ENCODE measurements around the gene FKBP11. TPM values are rescaled to one million over a fixed set of nuclear protein-coding genes. Genes with fewer than 3 reads are reported as not detected.

The FKBP11 gene
- total RNA-seq, 4 donors from 2014 or later, result 6.1 to 13.6 (median 10.7) TPM

DNA sequence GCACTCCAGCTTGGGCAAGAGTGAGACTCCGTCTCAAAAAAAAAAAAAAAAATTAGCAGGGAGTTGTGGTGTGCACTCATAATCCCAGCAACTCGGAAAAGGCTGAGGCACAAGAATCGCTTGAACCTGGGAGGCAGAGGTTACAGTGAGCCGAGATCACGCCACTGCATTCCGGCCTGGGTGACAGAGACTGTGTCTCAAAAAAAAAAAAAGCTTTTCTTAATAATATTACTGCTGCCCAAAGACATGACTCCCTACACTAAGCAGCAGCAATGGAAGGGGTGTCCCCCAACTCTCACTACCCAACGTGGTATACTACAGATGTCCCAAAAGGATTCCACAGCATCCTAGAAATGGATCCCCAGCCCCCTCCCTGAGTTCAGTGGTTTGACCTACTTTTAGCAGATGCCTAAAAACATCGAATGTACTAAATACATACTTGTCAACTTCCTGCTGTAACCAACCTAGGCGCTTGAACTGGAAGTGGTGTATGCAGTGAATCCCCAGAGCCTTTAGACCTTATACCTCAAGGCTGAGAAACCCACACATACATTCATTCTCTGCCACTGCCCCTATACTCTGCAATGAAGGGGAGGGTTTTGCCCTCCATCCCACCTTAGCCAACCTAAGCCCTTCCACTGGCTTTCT, 8.5 kb upstream of the FKBP11 start:
- Histone ChIP-seq H3K36me3 (peaks cover 0 to 80% (median 0%) of the 10 kb centered on the region in 3 donors), H3K9me3 (no peaks in the 10 kb centered on the region), H3K27me3 (no peaks in the 10 kb centered on the region), H3K27ac (peak overlapping the region in 1 of 4 donors; percentile 42), H3K4me1 (peaks cover 0 to 11% (median 0%) of the 10 kb centered on the region in 4 donors), H3K4me3 (no peak overlapping the region)
- TF ChIP-seq, protein P1, sequence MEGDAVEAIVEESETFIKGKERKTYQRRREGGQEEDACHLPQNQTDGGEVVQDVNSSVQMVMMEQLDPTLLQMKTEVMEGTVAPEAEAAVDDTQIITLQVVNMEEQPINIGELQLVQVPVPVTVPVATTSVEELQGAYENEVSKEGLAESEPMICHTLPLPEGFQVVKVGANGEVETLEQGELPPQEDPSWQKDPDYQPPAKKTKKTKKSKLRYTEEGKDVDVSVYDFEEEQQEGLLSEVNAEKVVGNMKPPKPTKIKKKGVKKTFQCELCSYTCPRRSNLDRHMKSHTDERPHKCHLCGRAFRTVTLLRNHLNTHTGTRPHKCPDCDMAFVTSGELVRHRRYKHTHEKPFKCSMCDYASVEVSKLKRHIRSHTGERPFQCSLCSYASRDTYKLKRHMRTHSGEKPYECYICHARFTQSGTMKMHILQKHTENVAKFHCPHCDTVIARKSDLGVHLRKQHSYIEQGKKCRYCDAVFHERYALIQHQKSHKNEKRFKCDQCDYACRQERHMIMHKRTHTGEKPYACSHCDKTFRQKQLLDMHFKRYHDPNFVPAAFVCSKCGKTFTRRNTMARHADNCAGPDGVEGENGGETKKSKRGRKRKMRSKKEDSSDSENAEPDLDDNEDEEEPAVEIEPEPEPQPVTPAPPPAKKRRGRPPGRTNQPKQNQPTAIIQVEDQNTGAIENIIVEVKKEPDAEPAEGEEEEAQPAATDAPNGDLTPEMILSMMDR (IDR thresholded peaks at IDR 0.05), result no peak
- TF ChIP-seq EP300 (IDR thresholded peaks at IDR 0.05) (no peak), POLR2A (IDR thresholded peaks at IDR 0.05) (no peak)
- WGBS, 2 donors, result 85% methylated on average over 9 of the region's 9 CpGs
- DNase-seq (ENCODE audit: low spot score in 2 of 2), result no peak

DNA sequence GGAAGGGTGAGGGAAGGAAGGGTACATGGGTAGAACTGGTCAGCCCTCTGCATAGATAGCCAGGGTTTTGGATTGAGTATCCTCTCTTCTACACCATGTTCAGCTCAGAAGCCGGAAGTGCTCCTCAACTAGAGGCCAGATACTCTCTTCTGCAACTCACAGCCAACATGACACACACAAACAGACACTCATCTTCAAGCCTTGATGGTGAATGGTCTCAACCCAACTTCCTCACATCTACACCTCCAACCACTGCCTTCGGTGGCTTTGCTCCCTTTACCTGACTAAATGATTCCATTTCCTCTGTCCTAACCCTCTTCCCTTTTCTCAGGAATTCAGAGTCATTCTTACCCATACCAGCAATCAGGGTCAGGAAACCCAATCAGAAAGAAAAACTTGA, 7.6 kb upstream of the FKBP11 start:
- H3K27me3 ChIP-seq, result no peaks in the 10 kb centered on the region
- DNase-seq (ENCODE audit: low spot score in 2 of 2), result no peak
- H3K4me1 ChIP-seq, result peaks cover 0 to 11% (median 0%) of the 10 kb centered on the region in 4 donors
- no peaks in the 10 kb centered on the region for H3K9me3 ChIP-seq
- H3K4me3 ChIP-seq, result no peak overlapping the region
- H3K36me3 ChIP-seq, result peaks cover 0 to 74% (median 0%) of the 10 kb centered on the region in 3 donors
- 82 to 91% methylated on average over 2 of the region's 2 CpGs for WGBS, 2 donors
- peak overlapping the region in 1 of 4 donors; percentile 42 for H3K27ac ChIP-seq
- no peak for TF ChIP-seq POLR2A (IDR thresholded peaks at IDR 0.05)
- no peak for TF ChIP-seq EP300 (IDR thresholded peaks at IDR 0.05)
- TF ChIP-seq, protein P1 (IDR thresholded peaks at IDR 0.05), result no peak

DNA sequence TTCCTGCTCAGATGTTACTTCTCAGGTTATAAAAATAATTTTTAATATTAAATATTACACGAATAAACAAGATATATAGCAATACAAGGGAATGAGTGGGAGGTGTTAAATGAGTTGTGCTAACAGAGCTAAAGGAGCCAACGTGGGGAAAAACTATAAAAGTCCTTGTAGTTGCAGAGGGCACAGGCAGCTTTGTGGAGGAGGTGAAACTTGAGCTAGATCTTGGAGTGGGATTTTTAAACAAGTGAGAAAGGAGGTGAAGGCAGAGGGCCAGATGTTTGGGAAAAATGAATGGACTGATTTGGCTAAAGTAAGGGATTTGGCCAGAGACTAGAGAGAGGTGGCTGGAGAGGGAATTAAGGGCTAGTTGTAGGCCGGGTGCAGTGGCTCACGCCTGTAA, 5.2 kb upstream of the FKBP11 start:
- WGBS, 2 donors, result 76 to 79% methylated on average over 4 of the region's 4 CpGs
- H3K36me3 ChIP-seq, result peaks cover 0 to 57% (median 0%) of the 10 kb centered on the region in 3 donors

DNA sequence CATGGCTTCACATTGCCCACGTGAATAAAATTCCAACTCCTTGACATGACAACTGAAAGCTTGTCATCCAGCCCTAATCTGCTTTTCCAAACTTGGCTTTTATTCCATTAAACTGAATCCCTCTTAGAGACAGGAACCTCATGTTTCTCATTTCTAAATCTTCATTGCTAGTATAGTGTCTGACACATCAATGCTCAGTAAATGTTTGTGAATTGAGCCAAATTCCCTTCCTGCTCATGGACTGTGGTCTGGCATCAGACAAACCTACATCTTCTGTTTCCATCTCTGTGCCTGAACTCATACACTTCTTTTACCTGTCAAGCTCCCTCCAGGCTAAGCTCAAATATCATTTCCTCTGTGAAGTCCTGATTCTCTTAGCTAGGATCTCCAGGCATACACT, 4.3 kb upstream of the FKBP11 start:
- Histone ChIP-seq H3K4me3 (no peak overlapping the region), H3K4me1 (peaks cover 0 to 15% (median 2%) of the 10 kb centered on the region in 4 donors), H3K36me3 (peaks cover 0 to 48% (median 0%) of the 10 kb centered on the region in 3 donors), H3K9me3 (no peaks in the 10 kb centered on the region), H3K27ac (no peak overlapping the region), H3K27me3 (no peaks in the 10 kb centered on the region)
- TF ChIP-seq, protein P1 (IDR thresholded peaks at IDR 0.05), result no peak
- TF ChIP-seq POLR2A (IDR thresholded peaks at IDR 0.05) (no peak), EP300 (IDR thresholded peaks at IDR 0.05) (no peak)
- no peak for DNase-seq (ENCODE audit: low spot score in 2 of 2)
- 90 to 97% methylated on average over 1 of the region's 1 CpG for WGBS, 2 donors

More for the DNA sequence above, 5.2 kb upstream of the FKBP11 start:
- H3K27me3 ChIP-seq, result no peaks in the 10 kb centered on the region
- peaks cover 0 to 5% (median 2%) of the 10 kb centered on the region in 4 donors for H3K4me1 ChIP-seq
- DNase-seq (ENCODE audit: low spot score in 2 of 2), result no peak
- H3K9me3 ChIP-seq, result no peaks in the 10 kb centered on the region
- no peak overlapping the region for H3K4me3 ChIP-seq
- no peak overlapping the region for H3K27ac ChIP-seq
- TF ChIP-seq EP300 (IDR thresholded peaks at IDR 0.05) (no peak), POLR2A (IDR thresholded peaks at IDR 0.05) (no peak)
- TF ChIP-seq, protein P1 (IDR thresholded peaks at IDR 0.05), result no peak

DNA sequence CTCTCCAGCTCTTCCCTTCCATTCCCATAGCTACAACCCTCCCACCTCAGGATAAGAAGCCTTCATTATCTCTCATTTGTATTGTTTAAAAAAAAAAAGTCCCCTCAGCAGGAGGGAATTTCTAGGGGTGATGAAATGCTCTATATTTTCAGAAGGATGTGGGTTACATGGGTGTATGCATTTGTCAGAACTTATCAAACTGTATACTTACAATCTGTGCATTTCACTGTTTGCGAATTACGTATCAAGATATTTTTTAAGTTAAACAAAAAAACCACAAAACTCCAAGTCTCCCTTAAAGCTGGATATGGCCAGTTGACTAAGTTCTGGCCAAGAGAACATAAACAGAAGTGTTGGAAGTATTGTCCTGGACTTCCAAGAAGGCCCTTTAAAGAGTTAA, 2.0 kb upstream of the FKBP11 start:
- H3K4me1 ChIP-seq, result peaks cover 0 to 18% (median 2%) of the 10 kb centered on the region in 4 donors
- no peak overlapping the region for H3K4me3 ChIP-seq
- TF ChIP-seq, protein P1 (IDR thresholded peaks at IDR 0.05), result no peak
- TF ChIP-seq POLR2A (IDR thresholded peaks at IDR 0.05), result no peak
- TF ChIP-seq EP300 (IDR thresholded peaks at IDR 0.05), result no peak
- WGBS, 2 donors, result 97 to 98% methylated on average over 2 of the region's 2 CpGs
- H3K27me3 ChIP-seq, result no peaks in the 10 kb centered on the region
- peaks cover 0 to 26% (median 0%) of the 10 kb centered on the region in 3 donors for H3K36me3 ChIP-seq
- DNase-seq (ENCODE audit: low spot score in 2 of 2), result no peak
- no peaks in the 10 kb centered on the region for H3K9me3 ChIP-seq
- H3K27ac ChIP-seq, result no peak overlapping the region
